Measurements from ENCODE around the gene ADARB2. TPM values are rescaled to one million over a fixed set of nuclear protein-coding genes. Genes with fewer than 3 reads are reported as not detected.

ADARB2 gene
- total RNA-seq, 4 donors from 2014 or later: 0.32 to 1.6 (median 0.80) TPM

DNA sequence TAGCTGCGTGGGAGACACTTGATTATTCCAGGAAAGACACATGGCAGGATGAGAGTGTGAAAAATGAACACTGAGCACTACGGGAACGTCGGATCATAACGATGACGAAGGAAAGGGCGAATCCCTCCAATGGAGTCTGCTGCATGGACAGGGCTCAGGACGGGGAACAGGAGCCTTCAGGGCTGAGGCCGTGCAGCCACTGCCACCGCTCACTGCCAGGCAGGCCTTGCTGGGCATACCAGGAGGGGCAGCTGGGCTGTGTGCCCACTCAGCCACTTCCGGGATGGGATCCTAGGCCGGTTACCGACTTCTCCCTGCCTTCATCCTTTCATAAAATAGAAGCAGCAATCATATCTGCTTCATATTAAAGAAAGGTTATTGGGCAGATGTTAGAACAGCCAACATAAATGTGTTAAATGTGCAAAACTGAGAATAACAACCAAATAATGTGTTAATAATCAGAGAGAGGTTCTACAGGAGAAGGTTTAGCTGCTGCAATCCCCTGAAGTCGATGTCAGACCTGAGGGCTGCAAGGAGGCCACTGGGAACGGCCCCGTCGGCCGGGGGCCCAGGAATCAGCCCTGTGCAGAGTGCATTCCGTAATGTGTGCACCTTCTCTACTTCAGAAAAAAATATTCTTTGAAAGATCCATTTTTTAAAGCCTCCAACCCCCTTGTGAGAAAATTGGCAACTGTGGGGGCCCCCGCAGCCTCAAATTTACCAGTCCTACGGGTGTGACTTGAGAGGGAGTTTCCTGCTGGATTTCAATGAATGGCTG, 63.6 kb downstream of the ADARB2 start:
- no peak for TF ChIP-seq POLR2AphosphoS5 (IDR thresholded peaks at IDR 0.05)
- TF ChIP-seq, protein P1, sequence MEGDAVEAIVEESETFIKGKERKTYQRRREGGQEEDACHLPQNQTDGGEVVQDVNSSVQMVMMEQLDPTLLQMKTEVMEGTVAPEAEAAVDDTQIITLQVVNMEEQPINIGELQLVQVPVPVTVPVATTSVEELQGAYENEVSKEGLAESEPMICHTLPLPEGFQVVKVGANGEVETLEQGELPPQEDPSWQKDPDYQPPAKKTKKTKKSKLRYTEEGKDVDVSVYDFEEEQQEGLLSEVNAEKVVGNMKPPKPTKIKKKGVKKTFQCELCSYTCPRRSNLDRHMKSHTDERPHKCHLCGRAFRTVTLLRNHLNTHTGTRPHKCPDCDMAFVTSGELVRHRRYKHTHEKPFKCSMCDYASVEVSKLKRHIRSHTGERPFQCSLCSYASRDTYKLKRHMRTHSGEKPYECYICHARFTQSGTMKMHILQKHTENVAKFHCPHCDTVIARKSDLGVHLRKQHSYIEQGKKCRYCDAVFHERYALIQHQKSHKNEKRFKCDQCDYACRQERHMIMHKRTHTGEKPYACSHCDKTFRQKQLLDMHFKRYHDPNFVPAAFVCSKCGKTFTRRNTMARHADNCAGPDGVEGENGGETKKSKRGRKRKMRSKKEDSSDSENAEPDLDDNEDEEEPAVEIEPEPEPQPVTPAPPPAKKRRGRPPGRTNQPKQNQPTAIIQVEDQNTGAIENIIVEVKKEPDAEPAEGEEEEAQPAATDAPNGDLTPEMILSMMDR (IDR thresholded peaks at IDR 0.05): no peak
- TF ChIP-seq EP300 (IDR thresholded peaks at IDR 0.05): no peak
- TF ChIP-seq POLR2A (IDR thresholded peaks at IDR 0.05): no peak
- no peaks in the 10 kb centered on the region for H3K9me3 ChIP-seq
- no peaks in the 10 kb centered on the region for H3K4me1 ChIP-seq
- no peak overlapping the region for H3K4me3 ChIP-seq
- WGBS: 82% methylated on average over 21 of the region's 21 CpGs
- H3K36me3 ChIP-seq: no peaks in the 10 kb centered on the region
- DNase-seq (ENCODE audit: low spot score in 2 of 2): no peak
- peaks cover 10% of the 10 kb centered on the region for H3K27me3 ChIP-seq
- H3K27ac ChIP-seq: no peak overlapping the region

DNA sequence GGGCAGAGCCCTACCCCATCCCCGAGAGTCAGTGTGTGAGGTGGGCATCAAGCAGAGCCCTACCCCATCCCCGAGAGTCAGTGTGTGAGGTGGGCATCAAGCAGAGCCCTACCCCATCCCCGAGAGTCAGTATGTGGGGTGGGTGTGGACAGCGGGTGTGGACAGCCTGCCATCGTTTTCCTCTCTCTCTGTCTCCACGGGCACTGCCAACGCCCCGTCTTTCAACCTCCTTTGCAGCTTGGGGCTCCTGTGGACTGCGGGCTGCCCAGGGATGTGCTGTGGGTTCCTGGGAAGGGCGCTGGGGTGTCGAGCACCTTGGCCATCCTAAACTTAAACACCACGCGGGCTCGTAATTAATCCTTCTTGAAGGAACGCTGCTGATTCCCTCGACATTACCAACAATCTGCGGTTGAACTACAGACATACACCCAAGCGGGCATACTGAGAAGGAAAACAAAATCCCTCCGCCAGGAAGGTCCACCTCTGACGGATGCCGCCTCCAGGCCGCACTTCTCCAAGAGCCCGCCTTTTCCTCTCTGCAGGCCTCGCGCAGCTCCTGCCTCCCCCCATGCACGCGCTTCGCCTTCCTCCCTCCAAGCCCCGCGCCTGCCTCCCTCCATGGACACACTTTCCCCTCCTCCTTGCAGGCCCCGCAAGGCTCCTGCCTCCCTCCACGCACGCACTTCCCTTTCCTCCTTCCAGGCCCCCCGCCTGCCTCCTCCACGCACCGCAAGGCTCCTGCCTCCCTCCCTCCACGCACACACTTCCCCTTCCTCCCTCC, 65.1 kb downstream of the ADARB2 start:
- H3K27ac ChIP-seq: no peak overlapping the region
- peaks cover 6% of the 10 kb centered on the region for H3K27me3 ChIP-seq
- no peaks in the 10 kb centered on the region for H3K4me1 ChIP-seq
- no peak overlapping the region for H3K4me3 ChIP-seq
- no peaks in the 10 kb centered on the region for H3K36me3 ChIP-seq
- 87% methylated on average over 37 of the region's 37 CpGs for WGBS
- TF ChIP-seq EP300 (IDR thresholded peaks at IDR 0.05) (no peak), POLR2A (IDR thresholded peaks at IDR 0.05) (no peak), POLR2AphosphoS5 (IDR thresholded peaks at IDR 0.05) (no peak)
- TF ChIP-seq, protein P1 (IDR thresholded peaks at IDR 0.05): no peak
- no peak for DNase-seq (ENCODE audit: low spot score in 2 of 2)
- H3K9me3 ChIP-seq: no peaks in the 10 kb centered on the region

DNA sequence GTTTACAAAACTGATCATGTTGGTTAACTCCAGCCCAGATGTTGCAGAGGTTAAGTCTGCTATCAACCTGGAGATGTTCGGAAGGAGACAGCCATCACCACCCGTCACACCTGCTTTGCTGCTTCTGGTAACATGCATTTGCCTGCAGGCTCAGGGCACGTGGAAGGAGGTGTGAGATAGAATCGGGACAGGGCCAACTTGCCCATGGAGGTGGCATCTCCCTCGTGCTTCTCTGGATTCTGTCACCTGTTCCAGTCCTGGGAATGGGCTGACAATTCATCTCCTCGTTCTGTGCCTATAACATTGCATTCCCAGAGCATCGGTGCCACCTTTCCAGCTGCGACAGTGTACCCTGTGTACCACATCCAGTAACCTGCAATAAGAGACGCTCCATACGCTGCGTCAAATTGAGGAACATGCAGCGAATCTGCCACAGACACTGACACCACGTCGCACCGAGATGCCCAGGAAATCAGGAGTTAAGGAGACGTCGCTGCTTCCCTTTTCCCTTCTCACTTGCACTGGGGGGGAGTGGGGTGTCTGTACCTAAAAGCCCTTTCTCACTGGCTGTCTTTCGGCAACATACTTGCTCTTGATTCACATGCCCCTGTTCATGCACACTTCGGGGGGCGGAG, 65.8 kb downstream of the ADARB2 start:
- TF ChIP-seq, protein P1 (IDR thresholded peaks at IDR 0.05): no peak
- H3K9me3 ChIP-seq: no peaks in the 10 kb centered on the region
- 80% methylated on average over 19 of the region's 20 CpGs for WGBS
- peaks cover 6% of the 10 kb centered on the region for H3K27me3 ChIP-seq
- no peaks in the 10 kb centered on the region for H3K4me1 ChIP-seq
- no peak for DNase-seq (ENCODE audit: low spot score in 2 of 2)
- no peaks in the 10 kb centered on the region for H3K36me3 ChIP-seq
- no peak overlapping the region for H3K4me3 ChIP-seq
- H3K27ac ChIP-seq: no peak overlapping the region

DNA sequence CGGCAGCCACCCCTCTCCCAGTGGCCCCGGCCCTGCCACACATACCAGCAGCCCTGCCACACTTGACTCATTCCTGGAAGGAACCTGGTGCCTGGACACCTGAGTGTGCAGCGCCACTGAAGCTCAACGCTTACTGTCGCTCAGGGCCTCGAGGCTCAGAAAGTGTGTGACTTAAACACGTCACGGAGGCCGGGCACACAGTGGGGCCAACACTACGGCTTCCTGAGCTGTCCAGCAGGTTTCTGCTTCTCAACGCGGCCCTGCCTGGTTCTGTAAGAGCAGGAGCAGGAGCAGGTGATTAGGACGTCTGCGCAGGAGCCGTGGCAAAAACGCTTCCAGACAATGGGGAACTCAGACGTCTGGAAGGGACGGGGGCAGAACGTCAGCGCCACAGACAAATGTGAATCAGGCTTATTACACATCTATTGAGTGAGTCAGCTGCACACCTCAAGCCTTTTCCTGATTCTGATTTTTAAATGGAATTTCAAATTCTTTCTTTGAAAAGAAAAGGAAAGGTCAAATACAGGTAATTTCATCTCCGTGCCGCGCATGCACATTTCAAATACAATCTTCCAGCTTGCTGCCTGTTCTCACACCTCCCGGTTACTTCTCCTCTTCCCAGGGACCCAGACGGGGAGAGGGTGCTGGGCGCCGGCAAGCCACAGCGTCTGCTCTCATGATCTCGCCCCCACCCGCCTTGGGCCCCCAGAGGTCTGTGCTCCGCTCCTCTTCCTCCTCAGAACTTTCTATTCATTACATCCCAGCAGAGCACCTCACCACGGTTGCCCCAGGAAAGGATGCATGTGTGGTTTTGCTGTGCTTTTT, 66.6 kb downstream of the ADARB2 start:
- H3K4me1 ChIP-seq: no peaks in the 10 kb centered on the region
- no peaks in the 10 kb centered on the region for H3K36me3 ChIP-seq
- 58% methylated on average over 29 of the region's 32 CpGs for WGBS
- H3K27ac ChIP-seq: no peak overlapping the region
- TF ChIP-seq POLR2AphosphoS5 (IDR thresholded peaks at IDR 0.05) (no peak), EP300 (IDR thresholded peaks at IDR 0.05) (no peak), POLR2A (IDR thresholded peaks at IDR 0.05) (no peak)
- TF ChIP-seq, protein P1 (IDR thresholded peaks at IDR 0.05): no peak
- no peaks in the 10 kb centered on the region for H3K9me3 ChIP-seq
- H3K27me3 ChIP-seq: peaks cover 7% of the 10 kb centered on the region
- no peak for DNase-seq (ENCODE audit: low spot score in 2 of 2)
- H3K4me3 ChIP-seq: no peak overlapping the region

Measured in suprapubic skin (tissue), 4 donors.